A673 (cell line): ENCODE data around the gene RUNX2.

Experiments
- EZH2 ChIP-seq: fragments of 200-600 bp; sonication (generic); IDR thresholded peaks from 2 replicates; pipeline ENCODE4 v1.6.1; 2017; ENCODE audit warnings: borderline replicate concordance, low read depth, mild to moderate bottlenecking, mixed read lengths, antibody characterized with exemption, low read length; ENCODE audit not compliant: poor library complexity, severe bottlenecking
- TF ChIP-seq, protein P1 (sequence below): fragments of 300-800, 200-600 bp; sonication (generic); conservative IDR thresholded peaks from 2 replicates; pipeline ENCODE4 v1.5.1; 2017; ENCODE audit warnings: low read depth, mild to moderate bottlenecking, antibody characterized with exemption, low read length, moderate library complexity, mixed read lengths

DNA sequence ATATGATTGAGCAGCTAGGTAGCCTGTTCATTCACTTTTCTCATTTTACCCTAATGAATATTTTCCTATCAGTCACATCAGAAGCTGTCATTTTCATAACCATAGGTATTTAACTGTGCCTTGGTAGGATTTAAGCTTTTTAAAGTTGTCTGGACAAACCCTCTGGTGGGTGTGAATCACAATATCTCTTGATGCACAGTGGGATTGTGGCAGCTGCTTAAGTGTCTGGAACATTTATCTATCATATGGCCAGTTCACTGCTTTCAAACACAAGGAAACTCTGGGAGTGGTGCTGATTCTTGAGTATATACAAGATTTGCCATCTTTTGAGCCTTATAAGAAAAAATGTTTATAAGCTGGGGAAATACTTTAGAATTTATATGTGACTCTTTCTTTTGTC is 136.6 kb downstream of the RUNX2 start:
- TF ChIP-seq, protein P1, sequence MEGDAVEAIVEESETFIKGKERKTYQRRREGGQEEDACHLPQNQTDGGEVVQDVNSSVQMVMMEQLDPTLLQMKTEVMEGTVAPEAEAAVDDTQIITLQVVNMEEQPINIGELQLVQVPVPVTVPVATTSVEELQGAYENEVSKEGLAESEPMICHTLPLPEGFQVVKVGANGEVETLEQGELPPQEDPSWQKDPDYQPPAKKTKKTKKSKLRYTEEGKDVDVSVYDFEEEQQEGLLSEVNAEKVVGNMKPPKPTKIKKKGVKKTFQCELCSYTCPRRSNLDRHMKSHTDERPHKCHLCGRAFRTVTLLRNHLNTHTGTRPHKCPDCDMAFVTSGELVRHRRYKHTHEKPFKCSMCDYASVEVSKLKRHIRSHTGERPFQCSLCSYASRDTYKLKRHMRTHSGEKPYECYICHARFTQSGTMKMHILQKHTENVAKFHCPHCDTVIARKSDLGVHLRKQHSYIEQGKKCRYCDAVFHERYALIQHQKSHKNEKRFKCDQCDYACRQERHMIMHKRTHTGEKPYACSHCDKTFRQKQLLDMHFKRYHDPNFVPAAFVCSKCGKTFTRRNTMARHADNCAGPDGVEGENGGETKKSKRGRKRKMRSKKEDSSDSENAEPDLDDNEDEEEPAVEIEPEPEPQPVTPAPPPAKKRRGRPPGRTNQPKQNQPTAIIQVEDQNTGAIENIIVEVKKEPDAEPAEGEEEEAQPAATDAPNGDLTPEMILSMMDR, result no peak
- no peak for TF ChIP-seq EZH2
